HepG2 (cell line): ENCODE results near the gene ZDHHC19. TPM values are rescaled to one million over a fixed set of nuclear protein-coding genes. Genes with fewer than 3 reads are reported as not detected.

Experiments used
- ETV5 ChIP-seq: IDR thresholded peaks from 2 replicates; pipeline ENCODE4 v1.6.1; 2018; ENCODE audit warnings: missing biosample characterization, missing genetic modification reagents, inconsistent platforms, borderline replicate concordance
- KDM3A ChIP-seq: IDR thresholded peaks from 2 replicates; pipeline ENCODE4 v1.6.1; 2018; ENCODE audit warnings: low read depth, missing compliant biosample characterization
- LCORL ChIP-seq, 2 experiments: fragments of 450-650 bp in 1 of 2; sonication (generic) in 1 of 2; formaldehyde crosslinking in 1 of 2; IDR thresholded peaks; 2 replicates each; pipeline versions ENCODE4 v1.5.0 to v1.6.1; 2017 to 2020; ENCODE audit warnings: antibody characterized with exemption in 1 of 2, missing genetic modification reagents in 1 of 2
- MED1 ChIP-seq: sonication (generic); formaldehyde crosslinking; IDR thresholded peaks from 2 replicates; pipeline ENCODE4 v1.4.0; 2020; ENCODE audit warnings: missing genetic modification reagents
- ZBTB7A ChIP-seq: sonication (generic); formaldehyde crosslinking; IDR thresholded peaks from 2 replicates; pipeline ENCODE4 v1.8.0; 2022; ENCODE audit warnings: mild to moderate bottlenecking, missing genetic modification reagents
- ZFX ChIP-seq: sonication (generic); formaldehyde crosslinking; IDR thresholded peaks from 2 replicates; pipeline ENCODE4 v1.4.0; 2020; ENCODE audit warnings: mild to moderate bottlenecking, low read depth, missing genetic modification reagents, moderate library complexity
- ZNF333 ChIP-seq: sonication (generic); formaldehyde crosslinking; IDR thresholded peaks from 2 replicates; pipeline ENCODE4 v1.4.0; 2020; ENCODE audit warnings: mild to moderate bottlenecking, missing genetic modification reagents, borderline replicate concordance
- polyA plus RNA-seq, 8 experiments: library from polyadenylated mRNA; depleted of rRNA in 3 of 8; stranded (reverse) in 7 of 8; unstranded in 1 of 8; fragments of >200 nt; fragmentation: Illumina TruSeq in 4 of 8; extraction: Trizol in 4 of 8; gene quantifications; 2 replicates each; pipeline versions ENCODE4 v1.2.1 to v1.2.3, GENCODE V29; 2011 to 2016; ENCODE audit warnings: low read depth in 4 of 8, missing spikeins in 1 of 8, mixed read lengths in 1 of 8; ENCODE audit not compliant: insufficient read depth in 1 of 8
- total RNA-seq, 5 experiments: library from RNA; depleted of rRNA; stranded (reverse); fragments of >200 nt; fragmentation: Illumina TruSeq; extraction: Trizol; gene quantifications; 2 replicates each; pipeline ENCODE4 v1.2.3, GENCODE V29; 2016; ENCODE audit warnings: low read depth in 1 of 5
- TF ChIP-seq, protein P1 (sequence below): sonication (generic); formaldehyde crosslinking; IDR thresholded peaks from 2 replicates; pipeline ENCODE4 v1.4.0; 2020; ENCODE audit warnings: missing genetic modification reagents, mild to moderate bottlenecking, borderline replicate concordance
- TF ChIP-seq, protein P2 (sequence below): sonication (generic); formaldehyde crosslinking; conservative IDR thresholded peaks from 2 replicates; pipeline ENCODE4 v1.4.0; 2020; ENCODE audit warnings: mild to moderate bottlenecking, missing genetic modification reagents, moderate library complexity
- TF ChIP-seq, protein P3 (sequence below): sonication (generic); formaldehyde crosslinking; IDR thresholded peaks from 2 replicates; pipeline ENCODE4 v1.4.0; 2020; ENCODE audit warnings: mild to moderate bottlenecking, missing genetic modification reagents
- TF ChIP-seq, protein P4 (sequence below): sonication (generic); formaldehyde crosslinking; IDR thresholded peaks from 2 replicates; pipeline ENCODE4 v1.4.0; 2020; ENCODE audit warnings: mild to moderate bottlenecking, missing genetic modification reagents, borderline replicate concordance

The ZDHHC19 gene
- total and polyA plus RNA-seq, 2 of the 13 experiments (the other 11 are each of a cell fraction or from before 2014, with no cell fraction given), result 0.22 to 0.53 TPM

DNA sequence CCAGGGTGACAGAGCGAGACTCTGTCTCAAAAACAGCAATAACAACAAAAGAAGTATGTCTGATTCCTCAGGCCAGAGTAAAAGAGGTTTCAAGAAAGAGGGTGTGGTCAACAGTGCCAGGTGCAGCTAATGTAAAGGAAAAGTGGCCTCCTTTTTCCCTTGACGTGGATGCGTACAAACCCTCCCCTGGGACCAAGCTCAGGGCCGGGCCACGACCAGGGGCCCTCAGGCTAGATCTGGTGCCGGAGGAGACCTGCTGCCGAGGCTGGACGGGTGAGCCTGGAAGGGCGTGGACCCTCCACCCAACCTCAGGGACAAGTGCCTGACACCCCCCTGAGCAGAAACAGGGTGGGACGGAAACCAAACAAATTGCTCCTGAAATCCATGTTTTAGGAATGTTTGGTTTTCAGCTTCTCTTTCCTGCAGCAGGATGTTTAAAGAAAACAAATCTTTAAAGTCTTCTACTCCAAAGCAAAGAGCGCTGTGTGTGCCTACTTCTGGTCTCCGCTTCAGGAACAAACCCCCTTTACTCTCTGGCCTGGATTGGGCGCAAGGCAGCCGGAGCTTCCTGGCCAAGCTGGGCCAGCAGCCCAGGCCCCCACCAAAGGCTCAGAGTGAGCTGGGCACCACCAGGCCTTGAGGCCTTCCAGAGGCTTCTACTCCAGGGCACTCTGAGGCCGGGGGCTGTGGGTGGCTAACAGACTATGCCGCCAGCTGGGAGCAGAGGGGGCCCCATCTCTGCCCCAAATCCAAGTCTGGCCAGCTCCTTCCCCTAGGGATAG lies 21.4 kb downstream of the ZDHHC19 start (continued):
- TF ChIP-seq, protein P1, sequence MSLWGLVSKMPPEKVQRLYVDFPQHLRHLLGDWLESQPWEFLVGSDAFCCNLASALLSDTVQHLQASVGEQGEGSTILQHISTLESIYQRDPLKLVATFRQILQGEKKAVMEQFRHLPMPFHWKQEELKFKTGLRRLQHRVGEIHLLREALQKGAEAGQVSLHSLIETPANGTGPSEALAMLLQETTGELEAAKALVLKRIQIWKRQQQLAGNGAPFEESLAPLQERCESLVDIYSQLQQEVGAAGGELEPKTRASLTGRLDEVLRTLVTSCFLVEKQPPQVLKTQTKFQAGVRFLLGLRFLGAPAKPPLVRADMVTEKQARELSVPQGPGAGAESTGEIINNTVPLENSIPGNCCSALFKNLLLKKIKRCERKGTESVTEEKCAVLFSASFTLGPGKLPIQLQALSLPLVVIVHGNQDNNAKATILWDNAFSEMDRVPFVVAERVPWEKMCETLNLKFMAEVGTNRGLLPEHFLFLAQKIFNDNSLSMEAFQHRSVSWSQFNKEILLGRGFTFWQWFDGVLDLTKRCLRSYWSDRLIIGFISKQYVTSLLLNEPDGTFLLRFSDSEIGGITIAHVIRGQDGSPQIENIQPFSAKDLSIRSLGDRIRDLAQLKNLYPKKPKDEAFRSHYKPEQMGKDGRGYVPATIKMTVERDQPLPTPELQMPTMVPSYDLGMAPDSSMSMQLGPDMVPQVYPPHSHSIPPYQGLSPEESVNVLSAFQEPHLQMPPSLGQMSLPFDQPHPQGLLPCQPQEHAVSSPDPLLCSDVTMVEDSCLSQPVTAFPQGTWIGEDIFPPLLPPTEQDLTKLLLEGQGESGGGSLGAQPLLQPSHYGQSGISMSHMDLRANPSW (CRISPR knock-in tag), result no peak
- TF ChIP-seq ZBTB7A (0 out of 2 replicates have a peak, but pooled peaks have one; percentile 17), ETV5 (CRISPR knock-in tag) (peak; percentile 78; the same call in 1 of the 2 replicates), KDM3A (CRISPR knock-in tag) (no peak), MED1 (CRISPR knock-in tag) (0 out of 2 replicates have a peak, but pooled peaks have one; percentile 25), LCORL (IDR thresholded peaks at IDR 0.05) (no peak), LCORL (CRISPR knock-in tag; IDR thresholded peaks at IDR 0.05) (peak; percentile 76; the same call in 1 of the 2 replicates), ZFX (CRISPR knock-in tag) (peak; percentile 80), ZNF333 (CRISPR knock-in tag) (0 out of 2 replicates have a peak, but pooled peaks have one; percentile 50)
- TF ChIP-seq, protein P2, sequence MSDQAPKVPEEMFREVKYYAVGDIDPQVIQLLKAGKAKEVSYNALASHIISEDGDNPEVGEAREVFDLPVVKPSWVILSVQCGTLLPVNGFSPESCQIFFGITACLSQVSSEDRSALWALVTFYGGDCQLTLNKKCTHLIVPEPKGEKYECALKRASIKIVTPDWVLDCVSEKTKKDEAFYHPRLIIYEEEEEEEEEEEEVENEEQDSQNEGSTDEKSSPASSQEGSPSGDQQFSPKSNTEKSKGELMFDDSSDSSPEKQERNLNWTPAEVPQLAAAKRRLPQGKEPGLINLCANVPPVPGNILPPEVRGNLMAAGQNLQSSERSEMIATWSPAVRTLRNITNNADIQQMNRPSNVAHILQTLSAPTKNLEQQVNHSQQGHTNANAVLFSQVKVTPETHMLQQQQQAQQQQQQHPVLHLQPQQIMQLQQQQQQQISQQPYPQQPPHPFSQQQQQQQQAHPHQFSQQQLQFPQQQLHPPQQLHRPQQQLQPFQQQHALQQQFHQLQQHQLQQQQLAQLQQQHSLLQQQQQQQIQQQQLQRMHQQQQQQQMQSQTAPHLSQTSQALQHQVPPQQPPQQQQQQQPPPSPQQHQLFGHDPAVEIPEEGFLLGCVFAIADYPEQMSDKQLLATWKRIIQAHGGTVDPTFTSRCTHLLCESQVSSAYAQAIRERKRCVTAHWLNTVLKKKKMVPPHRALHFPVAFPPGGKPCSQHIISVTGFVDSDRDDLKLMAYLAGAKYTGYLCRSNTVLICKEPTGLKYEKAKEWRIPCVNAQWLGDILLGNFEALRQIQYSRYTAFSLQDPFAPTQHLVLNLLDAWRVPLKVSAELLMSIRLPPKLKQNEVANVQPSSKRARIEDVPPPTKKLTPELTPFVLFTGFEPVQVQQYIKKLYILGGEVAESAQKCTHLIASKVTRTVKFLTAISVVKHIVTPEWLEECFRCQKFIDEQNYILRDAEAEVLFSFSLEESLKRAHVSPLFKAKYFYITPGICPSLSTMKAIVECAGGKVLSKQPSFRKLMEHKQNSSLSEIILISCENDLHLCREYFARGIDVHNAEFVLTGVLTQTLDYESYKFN (CRISPR knock-in tag), result peak; percentile 68
- TF ChIP-seq, protein P3, sequence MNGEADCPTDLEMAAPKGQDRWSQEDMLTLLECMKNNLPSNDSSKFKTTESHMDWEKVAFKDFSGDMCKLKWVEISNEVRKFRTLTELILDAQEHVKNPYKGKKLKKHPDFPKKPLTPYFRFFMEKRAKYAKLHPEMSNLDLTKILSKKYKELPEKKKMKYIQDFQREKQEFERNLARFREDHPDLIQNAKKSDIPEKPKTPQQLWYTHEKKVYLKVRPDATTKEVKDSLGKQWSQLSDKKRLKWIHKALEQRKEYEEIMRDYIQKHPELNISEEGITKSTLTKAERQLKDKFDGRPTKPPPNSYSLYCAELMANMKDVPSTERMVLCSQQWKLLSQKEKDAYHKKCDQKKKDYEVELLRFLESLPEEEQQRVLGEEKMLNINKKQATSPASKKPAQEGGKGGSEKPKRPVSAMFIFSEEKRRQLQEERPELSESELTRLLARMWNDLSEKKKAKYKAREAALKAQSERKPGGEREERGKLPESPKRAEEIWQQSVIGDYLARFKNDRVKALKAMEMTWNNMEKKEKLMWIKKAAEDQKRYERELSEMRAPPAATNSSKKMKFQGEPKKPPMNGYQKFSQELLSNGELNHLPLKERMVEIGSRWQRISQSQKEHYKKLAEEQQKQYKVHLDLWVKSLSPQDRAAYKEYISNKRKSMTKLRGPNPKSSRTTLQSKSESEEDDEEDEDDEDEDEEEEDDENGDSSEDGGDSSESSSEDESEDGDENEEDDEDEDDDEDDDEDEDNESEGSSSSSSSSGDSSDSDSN (CRISPR knock-in tag), result peak; percentile 31; the same call in 1 of the 2 replicates
- TF ChIP-seq, protein P4, sequence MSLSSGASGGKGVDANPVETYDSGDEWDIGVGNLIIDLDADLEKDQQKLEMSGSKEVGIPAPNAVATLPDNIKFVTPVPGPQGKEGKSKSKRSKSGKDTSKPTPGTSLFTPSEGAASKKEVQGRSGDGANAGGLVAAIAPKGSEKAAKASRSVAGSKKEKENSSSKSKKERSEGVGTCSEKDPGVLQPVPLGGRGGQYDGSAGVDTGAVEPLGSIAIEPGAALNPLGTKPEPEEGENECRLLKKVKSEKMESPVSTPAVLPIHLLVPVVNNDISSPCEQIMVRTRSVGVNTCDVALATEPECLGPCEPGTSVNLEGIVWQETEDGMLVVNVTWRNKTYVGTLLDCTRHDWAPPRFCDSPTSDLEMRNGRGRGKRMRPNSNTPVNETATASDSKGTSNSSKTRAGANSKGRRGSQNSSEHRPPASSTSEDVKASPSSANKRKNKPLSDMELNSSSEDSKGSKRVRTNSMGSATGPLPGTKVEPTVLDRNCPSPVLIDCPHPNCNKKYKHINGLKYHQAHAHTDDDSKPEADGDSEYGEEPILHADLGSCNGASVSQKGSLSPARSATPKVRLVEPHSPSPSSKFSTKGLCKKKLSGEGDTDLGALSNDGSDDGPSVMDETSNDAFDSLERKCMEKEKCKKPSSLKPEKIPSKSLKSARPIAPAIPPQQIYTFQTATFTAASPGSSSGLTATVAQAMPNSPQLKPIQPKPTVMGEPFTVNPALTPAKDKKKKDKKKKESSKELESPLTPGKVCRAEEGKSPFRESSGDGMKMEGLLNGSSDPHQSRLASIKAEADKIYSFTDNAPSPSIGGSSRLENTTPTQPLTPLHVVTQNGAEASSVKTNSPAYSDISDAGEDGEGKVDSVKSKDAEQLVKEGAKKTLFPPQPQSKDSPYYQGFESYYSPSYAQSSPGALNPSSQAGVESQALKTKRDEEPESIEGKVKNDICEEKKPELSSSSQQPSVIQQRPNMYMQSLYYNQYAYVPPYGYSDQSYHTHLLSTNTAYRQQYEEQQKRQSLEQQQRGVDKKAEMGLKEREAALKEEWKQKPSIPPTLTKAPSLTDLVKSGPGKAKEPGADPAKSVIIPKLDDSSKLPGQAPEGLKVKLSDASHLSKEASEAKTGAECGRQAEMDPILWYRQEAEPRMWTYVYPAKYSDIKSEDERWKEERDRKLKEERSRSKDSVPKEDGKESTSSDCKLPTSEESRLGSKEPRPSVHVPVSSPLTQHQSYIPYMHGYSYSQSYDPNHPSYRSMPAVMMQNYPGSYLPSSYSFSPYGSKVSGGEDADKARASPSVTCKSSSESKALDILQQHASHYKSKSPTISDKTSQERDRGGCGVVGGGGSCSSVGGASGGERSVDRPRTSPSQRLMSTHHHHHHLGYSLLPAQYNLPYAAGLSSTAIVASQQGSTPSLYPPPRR (CRISPR knock-in tag), result peak; percentile 64; the same call in 1 of the 2 replicates
